Activated T-cell treated with anti-CD3 and anti-CD28 coated beads, Interleukin-2, amount 50 U/mL, for 4 hours (primary cell): ENCODE measurements around the gene PIP4K2B. TPM values are rescaled to one million over a fixed set of nuclear protein-coding genes. Genes with fewer than 3 reads are reported as not detected.
A peak's percentile ranks its signal among the peaks of the same experiment; 100 is the strongest.

ENCODE experiments used
- ATAC-seq, 2 donors: fragments of 200-7000 bp; cut with Tn5 transposase; one replicate each; pipeline ENCODE4 v1.10.0; 2021
- DNase-seq: peaks from one replicate; pipeline ENCODE4 v3.0.0-alpha.2; 2020
- H3K27me3 Mint-ChIP-seq: one replicate; pipeline ENCODE4 v1.8.0; 2021; ENCODE audit warnings: low read depth, mixed read lengths
- H3K36me3 Mint-ChIP-seq: one replicate; pipeline ENCODE4 v1.8.0; 2022; ENCODE audit warnings: mixed read lengths; ENCODE audit not compliant: insufficient read depth
- H3K4me1 Mint-ChIP-seq: one replicate; pipeline ENCODE4 v1.8.0; 2021; ENCODE audit warnings: low read depth, mixed read lengths
- H3K4me3 Mint-ChIP-seq: one replicate; pipeline ENCODE4 v1.8.0; 2021; ENCODE audit warnings: mild to moderate bottlenecking, moderate library complexity, mixed read lengths
- H3K9me3 Mint-ChIP-seq: one replicate; pipeline ENCODE4 v1.8.0; 2021; ENCODE audit warnings: mixed read lengths
- total RNA-seq, 3 donors: library from RNA; stranded (reverse); gene quantifications; one replicate each; pipeline ENCODE4 v1.2.1, GENCODE V29; 2021

PIP4K2B gene
- total RNA-seq, 3 donors from 2014 or later: 33.6 to 40.5 (median 39.3) TPM

DNA sequence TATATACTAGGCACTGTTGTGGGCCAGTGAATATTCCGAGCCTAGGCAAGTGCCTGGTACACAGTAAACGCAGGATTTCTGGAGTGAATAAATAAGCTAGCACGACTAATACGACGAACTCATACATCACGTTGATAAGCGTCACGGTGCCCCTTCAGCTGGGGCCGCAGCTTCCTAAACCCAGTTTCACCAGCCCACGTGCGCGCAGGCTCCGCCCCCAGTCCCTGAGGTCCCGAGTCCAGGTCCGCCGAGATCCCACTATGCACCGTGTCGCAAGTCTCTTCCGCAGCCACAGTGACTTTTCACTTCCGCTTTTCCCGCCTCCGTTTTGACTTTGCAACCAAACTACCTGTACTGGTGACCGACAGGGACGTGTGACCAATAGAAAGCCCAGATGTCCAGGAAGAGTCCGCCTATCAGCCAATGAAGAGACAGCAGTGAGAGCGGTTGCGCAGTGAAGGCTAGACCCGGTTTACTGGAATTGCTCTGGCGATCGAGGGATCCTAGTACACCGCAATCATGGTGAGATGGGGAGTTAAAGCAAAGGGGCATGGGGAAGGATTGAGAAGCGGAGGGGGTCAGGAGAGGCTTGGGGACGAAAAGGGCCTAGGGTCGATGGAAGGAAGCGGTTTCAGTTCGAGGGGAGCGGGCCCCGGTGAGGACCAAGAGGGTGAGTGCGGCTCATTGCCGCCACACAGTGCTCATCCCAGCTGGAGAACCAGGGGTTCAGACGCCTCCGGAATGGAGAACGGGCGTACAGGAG is 46.9 kb downstream of the PIP4K2B start, which contains the start of gene PSMB3:
Gene PSMB3 (plus strand): TSS at position 434 of the 763 bp plus-strand sequence. CDS start 86 bp downstream, at position 520.
- Mint-ChIP-seq H3K27me3 (peaks cover 31% of the 10 kb centered on the region), H3K4me1 (peaks cover 49% of the 10 kb centered on the region), H3K4me3 (peak within 1 kb of the TSS; percentile 99), H3K9me3 (no peaks in the 10 kb centered on the region), H3K36me3 (peaks cover 16% of the 10 kb centered on the region)
- ATAC-seq: peak; percentile 91
- peak; percentile 94 for DNase-seq

DNA sequence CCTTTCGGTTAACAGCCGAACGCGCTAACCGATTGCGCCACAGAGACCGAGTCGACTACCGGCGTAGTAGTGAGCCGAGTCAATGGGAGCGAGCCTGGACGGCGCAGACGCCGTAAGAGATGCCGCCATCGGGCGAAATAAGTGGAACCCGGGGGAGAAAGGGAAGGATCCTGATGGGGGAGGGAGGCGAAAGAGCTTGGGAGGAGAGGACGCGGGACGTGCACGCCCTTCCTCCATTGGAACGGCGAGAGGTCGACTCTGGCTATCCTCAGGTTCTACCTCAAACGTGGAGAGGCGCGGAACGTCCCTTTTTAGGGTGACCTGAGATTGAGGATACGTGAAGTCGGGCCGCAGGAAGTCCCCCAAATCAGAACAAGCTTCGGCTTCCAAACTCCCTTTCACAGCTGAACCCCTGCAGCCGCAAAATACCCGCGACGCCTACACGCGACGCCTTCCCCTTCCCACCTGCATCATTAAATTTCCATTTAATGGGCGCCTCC is 47.5 kb downstream of the PIP4K2B start:
- H3K4me1 Mint-ChIP-seq: peaks cover 50% of the 10 kb centered on the region
- H3K27me3 Mint-ChIP-seq: peaks cover 32% of the 10 kb centered on the region
- DNase-seq (peak; percentile 83), ATAC-seq (peak; percentile 38 to 39)
- H3K36me3 Mint-ChIP-seq: peaks cover 16% of the 10 kb centered on the region
- no peaks in the 10 kb centered on the region for H3K9me3 Mint-ChIP-seq
- H3K4me3 Mint-ChIP-seq: peak overlapping the region; percentile 99

DNA sequence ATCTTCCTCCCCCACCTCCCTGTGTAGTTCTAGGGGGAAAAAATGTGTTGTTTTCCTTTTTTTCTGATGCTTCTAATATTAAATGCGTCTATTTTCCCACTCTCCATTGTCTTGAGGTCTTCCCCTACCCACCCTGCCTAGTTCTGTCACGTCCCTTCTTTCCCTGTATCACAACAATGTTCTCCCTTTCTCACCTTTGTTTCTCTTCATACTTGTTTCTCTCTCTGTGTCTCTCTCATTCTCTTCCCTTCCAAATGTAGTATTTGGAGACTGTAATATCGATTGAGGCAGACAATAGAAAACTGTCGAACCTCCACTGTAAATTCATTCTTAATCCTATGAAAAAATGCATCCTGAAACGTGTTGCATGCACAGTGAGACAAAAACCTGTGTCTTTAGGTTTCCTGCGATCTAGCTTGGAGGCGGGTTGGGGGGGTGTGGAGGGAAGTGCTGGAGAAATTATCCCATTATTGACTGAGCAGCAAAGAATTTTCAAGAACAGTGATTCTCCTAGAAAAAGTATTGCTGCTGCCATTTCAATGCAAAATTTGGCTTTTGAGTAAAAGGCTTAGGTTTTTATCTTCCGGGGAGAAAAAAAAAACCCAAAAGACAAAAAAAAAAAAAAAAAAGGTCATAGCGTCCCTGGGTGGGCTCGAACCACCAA is 48.1 kb downstream of the PIP4K2B start:
- H3K4me1 Mint-ChIP-seq: peaks cover 53% of the 10 kb centered on the region
- DNase-seq (no peak), ATAC-seq (no peak)
- peaks cover 16% of the 10 kb centered on the region for H3K36me3 Mint-ChIP-seq
- H3K27me3 Mint-ChIP-seq: peaks cover 38% of the 10 kb centered on the region
- H3K9me3 Mint-ChIP-seq: no peaks in the 10 kb centered on the region
- peak overlapping the region; percentile 99 for H3K4me3 Mint-ChIP-seq

DNA sequence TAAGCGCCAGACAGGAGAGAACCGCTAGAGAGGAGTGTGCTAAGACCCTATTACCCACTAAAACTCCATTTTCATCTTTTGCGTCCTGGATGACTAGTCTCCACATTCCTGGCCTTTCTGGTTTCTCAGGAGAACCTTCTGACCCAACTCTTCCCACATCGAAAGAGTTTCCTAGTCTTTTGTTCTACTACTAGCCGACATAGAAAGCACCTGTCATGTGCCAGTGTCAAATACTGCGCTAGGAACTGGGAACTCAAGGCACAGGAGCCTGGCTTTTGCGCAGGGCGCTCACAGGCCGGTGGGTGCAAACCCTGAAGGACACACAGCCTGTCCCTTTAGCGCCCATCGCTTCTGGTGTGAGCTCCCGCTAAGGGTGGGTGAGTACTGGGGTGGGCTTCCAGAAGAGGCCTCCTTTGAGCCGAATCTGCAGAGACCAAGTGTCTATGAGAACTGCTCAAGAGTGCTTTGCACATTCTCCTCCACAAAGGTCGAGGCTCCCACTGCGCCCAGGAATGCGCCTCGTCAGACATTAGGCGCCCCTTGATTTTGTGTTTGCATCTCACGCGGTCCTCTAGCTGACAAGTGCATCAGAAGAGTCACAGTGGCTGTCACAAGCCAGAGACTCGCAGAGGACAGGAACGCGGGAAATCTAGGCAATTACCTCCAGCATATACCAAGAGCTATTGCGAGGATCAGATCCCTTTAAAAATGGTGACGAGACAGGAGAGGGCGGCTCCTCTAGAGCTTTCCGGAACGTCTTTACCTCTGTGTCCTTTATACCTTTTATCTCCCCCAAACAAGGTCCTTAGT is 48.8 kb downstream of the PIP4K2B start:
- DNase-seq: no peak
- peaks cover 49% of the 10 kb centered on the region for H3K4me1 Mint-ChIP-seq
- peak overlapping the region; percentile 99 for H3K4me3 Mint-ChIP-seq

DNA sequence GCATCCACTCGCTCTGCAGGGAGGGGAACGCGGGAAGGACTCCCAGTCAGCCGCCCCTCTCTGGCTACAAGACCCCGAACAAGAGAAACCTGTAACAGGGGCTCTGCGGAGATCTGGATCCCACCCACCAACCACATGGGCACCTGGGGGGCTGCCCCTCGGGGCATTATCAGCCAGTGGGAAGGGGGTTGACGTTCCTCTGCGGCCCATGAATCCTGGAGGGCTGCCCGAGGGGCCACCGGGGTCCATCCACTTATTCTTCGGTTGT is 49.4 kb downstream of the PIP4K2B start:
- Mint-ChIP-seq H3K9me3 (no peaks in the 10 kb centered on the region), H3K27me3 (peaks cover 47% of the 10 kb centered on the region), H3K4me1 (peaks cover 49% of the 10 kb centered on the region), H3K36me3 (peaks cover 13% of the 10 kb centered on the region), H3K4me3 (peak overlapping the region; percentile 99)
- ATAC-seq (no peak), DNase-seq (no peak)

More for the DNA sequence above, 48.8 kb downstream of the PIP4K2B start:
- no peak for ATAC-seq
- peaks cover 45% of the 10 kb centered on the region for H3K27me3 Mint-ChIP-seq
- H3K9me3 Mint-ChIP-seq: no peaks in the 10 kb centered on the region
- peaks cover 13% of the 10 kb centered on the region for H3K36me3 Mint-ChIP-seq

DNA sequence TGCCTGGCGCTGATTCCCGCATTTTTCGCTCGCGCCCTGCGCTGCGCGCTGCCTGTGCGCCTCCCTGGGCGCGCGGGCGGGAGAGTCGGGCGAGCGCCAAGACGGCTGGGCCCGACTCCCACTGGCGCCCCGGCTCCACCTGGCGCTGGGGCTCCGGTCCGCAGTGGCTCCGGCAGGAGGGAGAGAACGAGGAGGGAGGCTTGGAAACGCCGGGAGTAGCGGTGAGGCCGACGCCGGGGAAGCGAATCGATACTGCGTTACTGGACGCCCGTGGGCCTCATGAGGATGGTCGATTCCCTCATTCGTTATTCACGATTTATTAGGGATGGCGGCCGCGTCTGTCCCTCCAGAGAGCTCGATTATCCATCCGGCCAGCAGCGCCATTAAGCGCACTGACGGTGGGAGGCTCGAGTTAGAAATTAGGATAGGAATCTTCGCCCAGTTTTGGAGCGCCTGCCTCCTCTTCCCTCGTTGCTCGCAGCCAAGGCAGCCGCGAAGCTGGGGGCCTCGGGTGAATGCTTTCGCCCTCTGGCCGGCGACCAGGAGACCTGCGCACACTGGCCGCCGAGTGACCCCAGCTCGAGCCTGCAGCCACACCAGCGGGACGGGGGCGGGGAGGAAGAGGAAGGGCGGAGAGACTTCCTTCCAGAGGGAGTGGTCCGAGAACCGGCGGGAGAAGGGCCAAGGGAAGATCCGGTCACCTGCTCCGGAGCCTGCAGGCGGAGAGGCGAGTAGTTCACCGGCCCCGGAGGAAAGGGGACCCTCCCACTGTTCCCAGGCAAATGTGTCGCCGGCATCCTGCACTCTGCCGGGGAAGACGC is 49.9 kb downstream of the PIP4K2B start:
- Mint-ChIP-seq H3K36me3 (peaks cover 10% of the 10 kb centered on the region), H3K27me3 (peaks cover 49% of the 10 kb centered on the region), H3K4me3 (peak overlapping the region; percentile 99), H3K9me3 (no peaks in the 10 kb centered on the region), H3K4me1 (peaks cover 45% of the 10 kb centered on the region)
- DNase-seq (no peak), ATAC-seq (no peak)

DNA sequence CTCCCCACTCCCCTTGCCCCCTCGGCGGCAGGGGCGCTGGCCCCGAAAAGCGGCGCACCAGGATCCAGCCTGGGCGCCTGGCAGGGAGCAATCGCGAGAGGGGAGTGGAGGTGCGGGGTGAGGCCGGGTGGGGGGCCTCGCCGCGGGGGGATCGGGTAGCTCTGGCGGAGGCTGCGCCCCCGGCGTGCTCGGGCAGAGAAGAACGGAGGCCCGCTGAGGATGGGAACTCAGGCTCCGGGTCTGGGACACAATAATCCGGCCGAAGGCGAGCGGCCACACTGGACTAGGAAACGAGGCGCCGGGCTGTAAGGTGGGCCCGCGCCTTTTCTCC is 50.5 kb downstream of the PIP4K2B start:
- Mint-ChIP-seq H3K27me3 (peaks cover 49% of the 10 kb centered on the region), H3K4me1 (peaks cover 43% of the 10 kb centered on the region), H3K4me3 (peak overlapping the region; percentile 64), H3K9me3 (no peaks in the 10 kb centered on the region), H3K36me3 (peaks cover 8% of the 10 kb centered on the region)
- DNase-seq: no peak
- no peak for ATAC-seq

DNA sequence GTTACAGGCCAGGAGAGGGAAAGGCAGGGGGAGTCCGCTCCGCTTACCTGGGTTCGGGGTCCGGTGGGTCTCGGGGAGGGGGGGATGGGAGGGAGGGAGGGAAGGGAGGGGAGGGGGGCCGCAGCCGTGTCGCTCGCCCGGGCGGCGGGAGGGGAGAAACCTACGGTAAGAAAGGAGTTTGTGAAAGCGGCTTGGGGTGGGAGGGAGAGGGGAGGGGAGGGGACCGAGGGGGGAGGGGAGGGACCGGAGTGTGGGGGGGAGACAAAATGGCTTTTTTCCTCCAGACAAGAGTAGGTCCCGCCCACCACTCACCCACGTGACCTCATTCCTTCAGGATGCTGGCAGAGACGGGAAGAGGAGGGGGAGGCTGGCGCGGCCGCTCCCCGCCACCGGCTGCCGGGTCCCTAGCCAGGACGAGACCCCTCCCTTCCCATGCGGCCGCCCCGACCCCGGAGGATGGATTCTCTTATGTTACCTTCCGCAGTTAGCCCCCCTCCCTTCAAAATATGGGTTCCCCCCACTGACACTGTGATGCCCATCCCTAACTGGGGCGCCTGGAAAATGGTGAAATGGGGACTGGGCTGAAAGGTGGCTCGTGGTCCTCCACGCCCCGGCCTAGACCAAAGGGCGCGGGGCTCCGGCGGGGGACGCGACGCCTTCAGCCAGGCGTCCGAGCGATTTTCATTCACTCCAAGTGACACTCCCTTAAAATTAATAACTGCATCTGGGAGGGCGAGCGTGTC is 51.0 kb downstream of the PIP4K2B start, which contains the start of gene PCGF2:
Gene PCGF2 (minus strand): TSS at position 188 of the 743 bp plus-strand sequence. CDS start 7,934 bp downstream, outside the sequence.
- H3K9me3 Mint-ChIP-seq: no peaks in the 10 kb centered on the region
- ATAC-seq (no peak), DNase-seq (no peak)
- peaks cover 38% of the 10 kb centered on the region for H3K4me1 Mint-ChIP-seq
- peaks cover 50% of the 10 kb centered on the region for H3K27me3 Mint-ChIP-seq
- peaks cover 5% of the 10 kb centered on the region for H3K36me3 Mint-ChIP-seq
- H3K4me3 Mint-ChIP-seq: peak within 1 kb of the TSS; percentile 68

DNA sequence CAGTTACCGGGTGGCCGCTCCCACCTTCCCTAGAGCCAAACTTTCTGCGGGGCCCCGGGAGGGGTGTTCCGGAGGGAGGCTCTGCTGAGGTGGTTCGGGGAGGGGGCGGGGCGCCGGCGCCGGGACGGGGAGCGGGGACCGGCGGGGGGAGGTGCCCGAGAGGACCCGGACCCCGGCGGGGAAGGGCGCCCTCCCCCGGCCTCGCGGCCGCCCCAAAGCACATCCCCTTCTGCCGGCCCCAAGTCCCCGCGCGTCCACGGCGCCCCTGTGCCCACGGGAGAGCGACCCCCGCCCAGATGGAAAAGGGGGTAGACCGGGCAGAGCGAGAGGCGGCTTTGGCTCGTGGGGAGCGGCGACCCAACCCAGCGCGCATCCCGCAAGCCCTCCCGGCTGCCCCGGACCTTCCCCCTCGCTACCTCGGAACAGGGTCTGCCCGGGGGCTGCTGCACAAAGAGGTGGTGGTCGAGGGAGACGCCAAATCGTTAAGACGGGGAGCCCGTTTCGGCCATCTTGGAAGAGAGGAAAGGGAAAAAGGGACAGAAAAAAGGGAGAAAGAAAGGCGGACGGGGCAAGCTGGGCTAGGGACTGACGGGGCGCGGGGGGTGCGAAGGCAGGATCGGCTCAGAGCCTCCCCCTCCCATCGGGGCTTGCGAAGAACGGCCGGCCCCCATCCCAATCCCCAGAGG is 51.8 kb downstream of the PIP4K2B start:
- DNase-seq: no peak
- H3K4me1 Mint-ChIP-seq: peaks cover 35% of the 10 kb centered on the region
- ATAC-seq: no peak
- peaks cover 52% of the 10 kb centered on the region for H3K27me3 Mint-ChIP-seq
- H3K9me3 Mint-ChIP-seq: no peaks in the 10 kb centered on the region
- peak overlapping the region; percentile 68 for H3K4me3 Mint-ChIP-seq
- H3K36me3 Mint-ChIP-seq: peaks cover 3% of the 10 kb centered on the region

DNA sequence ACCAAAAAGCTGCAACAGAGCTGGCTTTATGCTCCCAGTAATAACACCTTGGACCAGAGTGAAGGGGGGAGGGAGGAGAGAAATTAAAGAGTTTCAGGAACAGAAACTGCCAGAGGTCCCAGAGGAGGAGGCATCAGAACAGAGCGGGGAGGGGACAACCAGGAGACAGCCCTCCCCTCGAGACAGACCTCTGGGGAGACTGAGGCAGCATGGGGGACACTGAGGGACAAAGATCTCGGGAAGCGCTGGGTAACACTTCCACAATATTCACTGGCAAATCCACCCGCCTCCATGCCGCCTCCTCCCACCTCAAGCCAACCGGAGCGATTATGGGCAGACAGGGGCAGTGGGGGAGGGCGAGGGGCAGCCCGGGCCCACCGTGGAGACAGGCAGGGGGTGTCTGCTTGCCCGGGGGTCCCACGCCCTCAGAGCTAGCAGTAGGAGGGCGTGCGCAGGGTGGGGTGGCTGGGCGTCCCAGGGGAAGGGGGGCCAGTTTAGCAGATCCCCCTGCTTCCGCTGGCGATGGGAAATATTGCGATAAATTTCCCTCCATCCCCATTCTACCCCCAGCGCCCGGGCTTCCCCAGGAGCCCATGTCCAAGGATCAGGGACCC is 52.4 kb downstream of the PIP4K2B start:
- DNase-seq: no peak
- H3K9me3 Mint-ChIP-seq: no peaks in the 10 kb centered on the region
- peaks cover 31% of the 10 kb centered on the region for H3K4me1 Mint-ChIP-seq
- peaks cover 2% of the 10 kb centered on the region for H3K36me3 Mint-ChIP-seq
- ATAC-seq: no peak
- peak overlapping the region; percentile 68 for H3K4me3 Mint-ChIP-seq
- peaks cover 52% of the 10 kb centered on the region for H3K27me3 Mint-ChIP-seq

DNA sequence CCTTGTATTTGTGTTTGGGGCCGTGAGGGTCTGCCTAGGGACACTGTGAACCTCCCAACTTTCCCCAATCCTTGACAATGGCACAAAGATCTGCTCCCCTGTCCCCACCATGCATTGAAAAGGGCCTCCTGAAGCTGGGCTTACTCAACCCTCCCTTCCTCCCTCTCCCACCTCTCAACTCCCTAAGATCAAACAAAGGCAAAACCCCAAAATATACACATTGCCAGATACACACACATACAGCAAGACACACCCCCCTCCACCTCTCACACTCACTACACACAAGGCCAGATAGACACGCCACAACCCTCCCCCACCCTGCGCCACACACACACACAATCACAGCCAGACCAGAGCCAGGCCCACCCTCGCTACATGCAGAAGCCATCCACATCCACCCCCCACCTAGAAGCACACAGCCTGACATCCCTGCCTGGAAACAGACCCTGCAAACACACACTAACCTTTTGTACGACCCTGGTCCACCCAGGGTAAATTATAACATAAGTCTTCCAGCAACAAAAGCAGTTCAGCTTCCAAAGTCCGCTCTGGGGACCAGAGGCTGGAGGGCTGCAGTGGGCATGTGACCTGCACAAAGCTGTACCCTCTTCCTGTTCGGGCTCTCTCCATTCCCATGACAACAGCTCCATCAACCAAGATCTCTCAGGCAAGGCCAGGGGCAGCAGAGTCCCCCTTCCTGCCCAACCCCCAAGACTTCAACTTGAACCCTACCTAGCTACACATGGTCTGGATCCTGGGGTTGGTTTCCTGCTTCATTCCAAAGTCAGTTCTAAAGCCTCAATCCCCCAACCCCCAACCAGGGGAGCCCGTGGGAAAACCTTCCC is 53.1 kb downstream of the PIP4K2B start:
- no peaks in the 10 kb centered on the region for H3K36me3 Mint-ChIP-seq
- ATAC-seq (no peak), DNase-seq (no peak)
- H3K4me1 Mint-ChIP-seq: peaks cover 25% of the 10 kb centered on the region
- peaks cover 49% of the 10 kb centered on the region for H3K27me3 Mint-ChIP-seq
- H3K4me3 Mint-ChIP-seq: peak overlapping the region; percentile 68
- H3K9me3 Mint-ChIP-seq: no peaks in the 10 kb centered on the region

DNA sequence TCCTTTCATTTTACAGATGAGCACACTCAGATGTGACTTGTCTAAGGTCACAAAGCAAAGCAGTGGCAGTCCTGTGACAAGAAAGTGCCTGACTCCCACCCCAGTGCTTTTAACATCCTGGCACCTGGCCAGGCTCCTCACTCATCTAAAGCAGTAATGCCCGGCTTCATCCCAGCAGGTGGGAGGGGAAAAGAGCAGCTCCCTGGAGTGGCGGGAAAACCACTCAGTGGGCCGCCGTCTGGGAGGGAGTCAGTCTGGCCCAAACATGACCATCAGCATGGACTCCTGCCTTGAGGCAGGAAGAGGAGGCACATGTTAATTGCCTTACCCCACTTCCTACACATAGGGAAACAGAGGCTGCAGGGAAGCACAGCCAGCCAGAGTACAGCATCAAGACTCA is 53.8 kb downstream of the PIP4K2B start:
- Mint-ChIP-seq H3K9me3 (no peaks in the 10 kb centered on the region), H3K27me3 (peaks cover 43% of the 10 kb centered on the region), H3K4me1 (peaks cover 19% of the 10 kb centered on the region), H3K4me3 (no peak overlapping the region), H3K36me3 (no peaks in the 10 kb centered on the region)
- DNase-seq (no peak), ATAC-seq (no peak)
